ENCODE data around the gene GJD4. TPM values are rescaled to one million over a fixed set of nuclear protein-coding genes. Genes with fewer than 3 reads are reported as not detected.

The GJD4 gene
- total and polyA plus RNA-seq, 8 donors, result 0.11 TPM; not detected in 7

DNA sequence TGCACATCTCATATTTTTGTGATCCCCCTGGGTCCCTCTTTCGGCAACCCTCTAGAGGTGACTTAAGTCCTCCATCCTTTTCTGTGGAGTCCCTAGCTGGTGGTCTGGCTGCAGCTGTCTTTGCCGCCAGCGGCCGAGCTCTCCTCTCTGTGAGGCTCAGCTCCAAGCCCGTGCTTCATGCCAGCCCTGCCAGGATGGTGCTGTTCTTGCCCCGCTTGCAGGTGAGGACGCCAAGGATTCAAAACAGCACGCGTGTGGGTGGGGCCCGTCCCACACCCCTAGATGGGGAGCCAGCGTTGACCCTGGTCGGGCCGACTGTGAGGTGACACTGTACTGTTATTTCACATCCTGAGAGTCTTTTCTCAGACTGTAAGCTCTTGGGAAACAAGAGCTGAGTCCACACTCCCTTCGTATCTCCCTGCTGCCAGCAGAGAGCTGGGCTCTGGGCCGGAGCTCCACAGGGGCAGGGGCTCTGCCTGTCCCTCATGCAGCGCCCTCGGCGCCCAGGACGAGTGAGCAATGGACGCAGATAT lies 36.6 kb upstream of the GJD4 start:
- no peak overlapping the region for H3K4me3 ChIP-seq
- FAIRE-seq (no peak), DNase-seq (no peak), ATAC-seq (no peak)
- intact Hi-C loops (cut with DNase I), result no loop called here
- no peaks in the 10 kb centered on the region for H3K9me3 ChIP-seq
- H3K27ac ChIP-seq, result no peak overlapping the region
- H3K4me1 ChIP-seq, result no peaks in the 10 kb centered on the region
- no peaks in the 10 kb centered on the region for H3K27me3 ChIP-seq
- peaks cover 0 to 30% (median 0%) of the 10 kb centered on the region in 3 donors for H3K36me3 ChIP-seq
- WGBS, 2 donors, result 91 to 96% methylated on average over 20 of the region's 20 CpGs
- TF ChIP-seq CTCF (IDR thresholded peaks at IDR 0.05), result no peak

GRCh38 chr10:35569111-35569707 lies 35.9 kb upstream of the GJD4 start:
- no peak for FAIRE-seq
- 91 to 93% methylated on average over 19 of the region's 19 CpGs for WGBS, 2 donors

GRCh38 chr10:35569836-35570235 lies 35.3 kb upstream of the GJD4 start:
- WGBS, 2 donors, result 87 to 91% methylated on average over 4 of the region's 4 CpGs
- peaks cover 0 to 30% (median 0%) of the 10 kb centered on the region in 3 donors for H3K36me3 ChIP-seq
- intact Hi-C loops (cut with DNase I), result no loop called here

More at GRCh38 chr10:35569111-35569707, 35.9 kb upstream of the GJD4 start:
- no peak for ATAC-seq
- H3K36me3 ChIP-seq, result peaks cover 0 to 30% (median 0%) of the 10 kb centered on the region in 3 donors
- H3K4me3 ChIP-seq, result no peak overlapping the region
- H3K27me3 ChIP-seq, result no peaks in the 10 kb centered on the region
- intact Hi-C loops (cut with DNase I), result no loop called here
- no peak for DNase-seq
- H3K4me1 ChIP-seq, result no peaks in the 10 kb centered on the region
- TF ChIP-seq CTCF (IDR thresholded peaks at IDR 0.05), result no peak
- H3K9me3 ChIP-seq, result no peaks in the 10 kb centered on the region
- no peak overlapping the region for H3K27ac ChIP-seq

DNA sequence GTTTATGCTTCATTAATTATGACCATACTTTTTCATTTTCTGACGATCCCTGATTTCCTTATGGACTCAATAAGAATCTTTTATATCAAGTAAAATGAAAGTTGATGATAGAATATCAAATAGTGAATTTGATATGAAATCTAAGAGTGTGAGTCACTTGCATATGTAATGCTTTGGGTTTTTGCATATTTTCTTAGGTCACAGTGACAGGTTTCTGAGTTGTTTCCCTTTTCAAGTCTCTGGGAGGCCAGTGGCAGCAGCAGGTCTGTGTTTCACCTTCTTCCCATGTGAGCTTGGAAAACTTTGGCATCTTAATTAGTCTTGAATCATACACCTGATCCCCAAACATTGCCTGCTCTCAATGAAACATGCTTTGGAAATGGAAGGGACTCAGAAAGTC lies 34.7 kb upstream of the GJD4 start:
- TF ChIP-seq CTCF (IDR thresholded peaks at IDR 0.05), result no peak
- DNase-seq (no peak), ATAC-seq (no peak), FAIRE-seq (no peak)
- peaks cover 0 to 30% (median 0%) of the 10 kb centered on the region in 3 donors for H3K36me3 ChIP-seq
- H3K4me3 ChIP-seq, result no peak overlapping the region
- no peaks in the 10 kb centered on the region for H3K4me1 ChIP-seq
- intact Hi-C loops (cut with DNase I), result no loop called here
- WGBS, 2 donors, result 93 to 100% methylated on average over 1 of the region's 1 CpG
- H3K9me3 ChIP-seq, result no peaks in the 10 kb centered on the region
- H3K27me3 ChIP-seq, result no peaks in the 10 kb centered on the region
- no peak overlapping the region for H3K27ac ChIP-seq

More at GRCh38 chr10:35569836-35570235, 35.3 kb upstream of the GJD4 start:
- no peaks in the 10 kb centered on the region for H3K9me3 ChIP-seq
- no peak for DNase-seq
- no peaks in the 10 kb centered on the region for H3K4me1 ChIP-seq
- FAIRE-seq, result no peak
- no peaks in the 10 kb centered on the region for H3K27me3 ChIP-seq
- no peak overlapping the region for H3K4me3 ChIP-seq
- no peak overlapping the region for H3K27ac ChIP-seq
- ATAC-seq, result no peak
- no peak for TF ChIP-seq CTCF (IDR thresholded peaks at IDR 0.05)

GRCh38 chr10:35572583-35572982 lies 32.6 kb upstream of the GJD4 start:
- no peaks in the 10 kb centered on the region for H3K4me1 ChIP-seq
- peaks cover 0 to 20% (median 0%) of the 10 kb centered on the region in 3 donors for H3K36me3 ChIP-seq
- no peak for TF ChIP-seq CTCF (IDR thresholded peaks at IDR 0.05)
- intact Hi-C loops (cut with DNase I), result no loop called here
- H3K4me3 ChIP-seq, result no peak overlapping the region
- no peaks in the 10 kb centered on the region for H3K27me3 ChIP-seq
- ATAC-seq (no peak), DNase-seq (no peak), FAIRE-seq (no peak)
- H3K9me3 ChIP-seq, result no peaks in the 10 kb centered on the region
- H3K27ac ChIP-seq, result no peak overlapping the region
- WGBS, 2 donors, result 96% methylated on average over 1 of the region's 1 CpG

All from pancreas (tissue), 10 donors.